Testis (tissue), 2 donors: ENCODE data around the gene EMP1.
A peak's percentile ranks its signal among the peaks of the same experiment; 100 is the strongest.

Source experiments
- CTCF ChIP-seq, 3 experiments: fragments of 450-650 bp in 2 of 3; fragments of 200-600 bp in 1 of 3; sonication (generic) in 1 of 3; IDR thresholded peaks; one replicate each; pipeline ENCODE4 v1.5.1; 2016 to 2019; ENCODE audit warnings: antibody characterized with exemption in 3 of 3, mild to moderate bottlenecking in 2 of 3, moderate library complexity in 1 of 3
- POLR2A ChIP-seq: fragments of 450-650 bp; IDR thresholded peaks from one replicate; pipeline ENCODE4 v1.6.1; 2017; ENCODE audit warnings: antibody characterized with exemption, mild to moderate bottlenecking, moderate library complexity

DNA sequence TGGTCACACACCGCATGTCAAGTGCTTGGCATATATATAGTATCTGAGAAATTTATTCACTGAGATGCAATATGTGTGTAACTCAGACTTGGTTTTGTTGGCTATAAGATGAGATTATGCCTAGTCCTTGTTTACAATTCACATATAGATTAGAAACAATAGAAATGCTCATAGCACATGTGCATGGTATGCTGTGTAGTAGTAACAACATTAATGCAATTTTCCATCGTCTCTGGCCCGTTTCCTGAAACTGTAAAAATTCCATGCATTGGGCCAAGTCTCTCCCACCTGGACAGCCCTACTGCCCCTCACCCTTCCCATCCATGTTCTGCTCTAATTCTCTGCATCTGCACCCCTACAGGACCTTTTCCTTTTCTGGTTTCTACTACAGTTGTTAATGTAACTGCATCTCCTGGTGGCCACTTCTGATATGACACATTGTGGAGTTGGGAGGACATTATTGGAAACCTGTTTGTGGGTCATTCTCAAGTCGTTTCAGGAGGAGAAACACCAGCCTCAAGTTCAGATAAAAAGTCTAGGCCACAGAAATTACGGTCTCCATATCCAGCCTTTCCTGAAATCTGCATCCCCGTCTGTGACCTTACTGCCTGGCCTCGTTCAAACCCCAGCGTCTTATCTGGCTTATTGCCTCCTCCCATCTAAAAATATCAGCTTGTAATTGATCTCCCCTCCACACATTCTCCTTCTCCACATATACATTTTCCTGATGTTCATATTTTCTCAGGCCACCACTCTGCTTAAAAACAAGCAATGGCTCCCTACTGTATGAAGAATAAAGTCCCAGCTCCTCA, 37.5 kb downstream of the EMP1 start:
- TF ChIP-seq CTCF (IDR thresholded peaks at IDR 0.05) (peak; percentile 78 to 90 (median 88)), POLR2A (no peak)
